ENCODE results near the gene ATG16L2. TPM values are rescaled to one million over a fixed set of nuclear protein-coding genes. Genes with fewer than 3 reads are reported as not detected.

Gene ATG16L2
- total and polyA plus RNA-seq, 10 of the 15 experiments (the other 5 are each of a cell fraction or from before 2014, with no cell fraction given), result 1.9 to 67.7 (median 30.4) TPM

GRCh38 chr11:72832301-72833082, 18.3 kb downstream of the ATG16L2 start:
- no peak for ATAC-seq
- intact Hi-C loops (cut with micrococcal nuclease; ENCODE audit: unreplicated experiment), result no loop called here
- ChIA-PET POLR2A (interaction anchor here (0.6 kb wide), 1 partner anchor 15 kb away, joined by 4 read pairs; no protein-coding TSS in a partner anchor), RAD21 (ENCODE audit: unreplicated experiment) (interaction anchor here (1.2 to 4.2 kb wide), 7 partner anchors 107 to 457 kb away, joined by 3 to 51 read pairs (median 7); partner anchors contain the start of gene FCHSD2), CTCF (interaction anchor here (0.7 to 8.7 kb wide), 23 partner anchors 8 to 456 kb away, joined by 3 to 128 read pairs (median 4); partner anchors contain the start of genes FCHSD2 and STARD10), SMC1A (ENCODE audit: uncharacterized antibody, unreplicated experiment) (interaction anchor here (0.6 to 8.0 kb wide), 7 partner anchors 17 to 442 kb away, joined by 3 to 65 read pairs (median 7); no protein-coding TSS in a partner anchor)
- no peaks in the 10 kb centered on the region for H3K27me3 ChIP-seq (replicated peaks in 1 of 2; ENCODE audit: control insufficient read depth in 2 of 2, insufficient read depth in 2 of 2, low read length in 1 of 2)
- DNase-seq (ENCODE audit: low read depth, low spot score), result no peak
- BruUV-seq (replicated peaks), result no TSS peak
- in situ Hi-C loops (cut with MboI), result loop anchor here (25.0 kb wide), 1 partner anchor 355 kb away; no protein-coding TSS in a partner anchor
- peaks cover 8% of the 10 kb centered on the region for H3K4me1 ChIP-seq (ENCODE audit: control insufficient read depth, insufficient read depth, low read length)
- no peaks in the 10 kb centered on the region; the same call in 1 of the 2 replicates for H4K20me1 ChIP-seq (ENCODE audit: control insufficient read depth, insufficient read depth)
- H3K27ac ChIP-seq (ENCODE audit: control insufficient read depth, insufficient read depth), result no peak overlapping the region
- peaks cover 25 to 31% of the 10 kb centered on the region in 2 experiments for H3K36me3 ChIP-seq (ENCODE audit: control insufficient read depth in 2 of 2, insufficient read depth in 2 of 2, low read length in 1 of 2)
- no peak overlapping the region for H3K4me3 ChIP-seq
- no peaks in the 10 kb centered on the region for H3K9me3 ChIP-seq (replicated peaks; ENCODE audit: control insufficient read depth, insufficient read depth, low read length)
- H3K4me2 ChIP-seq (ENCODE audit: control insufficient read depth, insufficient read depth), result no peak overlapping the region
- H3K79me2 ChIP-seq (ENCODE audit: control insufficient read depth, insufficient read depth, low read length), result no peaks in the 10 kb centered on the region
- peak; percentile 31; the same call in 1 of the 2 replicates for TF ChIP-seq POLR2AphosphoS5 (IDR thresholded peaks at IDR 0.05; ENCODE audit: low read length)
- peak; percentile 34; the same call in 1 of the 2 replicates for TF ChIP-seq POLR2AphosphoS2 (IDR thresholded peaks at IDR 0.05; ENCODE audit: low read depth, low read length)
- no peak for TF ChIP-seq IKZF2 (IDR thresholded peaks at IDR 0.05)
- TF ChIP-seq SMAD5 (IDR thresholded peaks at IDR 0.05; ENCODE audit: low read depth), result no peak
- TF ChIP-seq MYB (IDR thresholded peaks at IDR 0.05; ENCODE audit: borderline replicate concordance, low read depth, low read length), result no peak
- TF ChIP-seq MYC (IDR thresholded peaks at IDR 0.05; ENCODE audit: insufficient read depth, insufficient read length, insufficient replicate concordance, low read length, severe bottlenecking), result no peak
- 0 out of 2 replicates have a peak, but pooled peaks have one; percentile 9 for TF ChIP-seq PML (IDR thresholded peaks at IDR 0.05; ENCODE audit: low read length)
- 84% methylated on average over 9 of the region's 9 CpGs for WGBS (ENCODE audit: insufficient coverage, insufficient replicate concordance, low lambda C conversion rate, missing lambda C conversion rate)
- FAIRE-seq, result no peak
- no peak overlapping the region for H2AFZ ChIP-seq (ENCODE audit: control insufficient read depth, low read depth, low read length)
- H3K9ac ChIP-seq (ENCODE audit: control insufficient read depth, insufficient read depth, low read length), result no peak overlapping the region
